ENCODE data around the gene ALG9.
"Not testable (repeated sequence)": the region's sequence is repeated elsewhere in the genome, so short reads cannot be mapped to it uniquely, and the experiment has no call there.

The ALG9 gene

DNA sequence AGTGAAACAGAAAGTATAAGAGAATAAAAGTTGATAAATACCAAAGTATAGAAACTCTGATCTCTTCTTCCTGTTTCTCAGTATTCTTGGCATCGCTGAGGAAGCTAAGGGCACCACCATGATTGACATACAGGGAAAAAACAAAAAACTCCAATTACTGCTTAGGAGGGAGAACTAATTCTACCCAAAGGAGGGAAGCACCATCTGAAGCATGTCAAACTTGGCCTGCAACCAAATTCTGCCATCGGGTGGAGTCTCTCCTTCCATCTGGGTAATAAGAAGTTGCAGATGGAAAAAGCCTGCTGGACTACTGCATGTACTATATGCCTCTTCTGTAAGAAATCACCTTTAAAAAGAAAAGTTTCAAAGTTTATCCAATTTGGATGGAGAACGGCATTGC is 74.7 kb downstream of the ALG9 start:
- Histone ChIP-seq H2AFZ (ENCODE audit: low read depth, low read length) (no peak overlapping the region), H3K4me3 (ENCODE audit: low read length) (no peak overlapping the region), H3K27me3 (ENCODE audit: insufficient read depth, low read length) (no peaks in the 10 kb centered on the region), H3K4me1 (ENCODE audit: insufficient read depth, low read length) (no peaks in the 10 kb centered on the region), H3K9me3 (ENCODE audit: low read length) (no peaks in the 10 kb centered on the region), H3K36me3 (ENCODE audit: insufficient read depth, low read length) (peaks cover 21% of the 10 kb centered on the region)

DNA sequence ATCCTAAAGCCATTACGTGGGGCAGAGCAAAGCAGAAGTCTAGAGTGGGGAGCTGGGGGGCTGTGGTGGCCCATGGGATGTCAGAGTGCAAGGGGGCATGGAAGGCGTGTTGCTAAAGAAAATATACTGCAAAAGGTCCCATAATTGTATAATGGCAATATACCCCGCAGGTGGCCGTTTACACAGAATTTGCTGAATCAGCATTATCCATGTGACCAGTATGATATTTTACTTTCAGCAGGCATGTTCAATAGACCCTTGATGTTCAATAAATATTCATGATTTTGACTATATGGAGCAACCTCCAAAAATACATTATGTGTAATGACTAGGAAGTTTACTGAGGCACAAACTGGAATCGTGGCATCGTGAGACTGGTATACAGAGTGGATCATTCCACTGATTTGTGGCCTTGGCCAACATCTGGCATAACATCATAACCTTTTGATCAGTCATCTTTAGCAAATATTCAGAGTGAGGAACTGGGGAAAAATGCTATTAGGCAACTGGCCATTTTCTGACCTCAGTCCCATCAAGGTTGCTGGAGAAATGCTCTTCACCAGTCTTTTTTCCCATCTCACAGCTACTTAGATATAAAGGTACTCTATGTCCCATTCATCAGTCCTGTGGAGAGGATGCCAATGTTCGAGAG is 75.9 kb downstream of the ALG9 start:
- H3K9me3 ChIP-seq (ENCODE audit: low read length) = no peaks in the 10 kb centered on the region
- H2AFZ ChIP-seq (ENCODE audit: low read depth, low read length) = no peak overlapping the region
- no peaks in the 10 kb centered on the region for H3K4me1 ChIP-seq (ENCODE audit: insufficient read depth, low read length)
- no peak overlapping the region for H3K4me3 ChIP-seq (ENCODE audit: low read length)
- no peaks in the 10 kb centered on the region for H3K27me3 ChIP-seq (ENCODE audit: insufficient read depth, low read length)
- H3K36me3 ChIP-seq (ENCODE audit: insufficient read depth, low read length) = peaks cover 19% of the 10 kb centered on the region

DNA sequence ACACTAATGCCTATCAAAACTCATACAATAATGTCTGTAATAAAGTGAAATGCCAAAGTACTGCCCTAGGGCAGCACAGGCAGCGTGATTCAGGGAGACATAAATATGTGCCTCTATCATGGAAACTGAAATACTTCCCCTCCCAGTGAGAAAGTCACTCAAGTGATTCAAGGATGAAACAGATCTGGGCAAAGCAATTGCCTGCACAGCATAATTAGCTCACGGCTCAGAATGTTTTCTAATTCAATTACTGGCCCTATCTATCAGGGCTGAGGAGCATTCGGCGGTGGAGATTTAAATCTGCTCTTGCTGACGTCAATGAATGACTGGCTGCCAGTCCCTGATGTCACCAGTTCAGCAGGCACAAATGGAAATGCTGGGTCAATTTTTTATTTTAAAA is 77.5 kb downstream of the ALG9 start:
- Histone ChIP-seq H3K36me3 (ENCODE audit: insufficient read depth, low read length) (peaks cover 14% of the 10 kb centered on the region), H3K9me3 (ENCODE audit: low read length) (no peaks in the 10 kb centered on the region), H3K27me3 (ENCODE audit: insufficient read depth, low read length) (no peaks in the 10 kb centered on the region), H2AFZ (ENCODE audit: low read depth, low read length) (no peak overlapping the region), H3K4me1 (ENCODE audit: insufficient read depth, low read length) (no peaks in the 10 kb centered on the region), H3K4me3 (ENCODE audit: low read length) (no peak overlapping the region)

DNA sequence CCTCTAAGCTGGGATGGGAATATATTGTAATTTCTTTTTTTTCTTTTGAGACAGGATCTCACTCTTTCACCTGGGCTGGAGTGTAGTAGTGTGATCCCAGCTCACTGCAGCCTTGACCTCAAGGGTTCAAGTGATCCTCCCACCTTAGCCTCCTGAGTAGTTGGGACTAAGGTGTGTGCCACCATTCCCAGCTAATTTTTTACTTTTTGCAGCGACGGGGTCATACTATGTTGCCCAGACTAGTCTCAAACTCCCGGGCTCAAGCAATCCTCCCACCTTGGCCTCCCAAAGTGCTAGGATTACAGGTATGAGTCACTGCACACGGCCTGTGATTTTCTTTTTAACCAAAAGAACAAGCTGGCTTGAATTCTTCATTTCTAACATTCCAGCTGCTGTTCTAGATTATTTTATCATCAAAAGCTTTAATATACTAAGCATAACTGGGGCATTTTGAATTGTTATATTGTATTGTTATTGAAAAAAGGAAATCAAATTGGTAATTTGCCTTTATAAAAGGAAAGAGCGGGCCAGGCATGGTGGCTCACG is 78.4 kb downstream of the ALG9 start:
- H3K4me1 ChIP-seq (ENCODE audit: insufficient read depth, low read length) = no peaks in the 10 kb centered on the region
- H3K4me3 ChIP-seq (ENCODE audit: low read length) = no peak overlapping the region
- H3K36me3 ChIP-seq (ENCODE audit: insufficient read depth, low read length) = peaks cover 14% of the 10 kb centered on the region
- no peak overlapping the region for H2AFZ ChIP-seq (ENCODE audit: low read depth, low read length)
- H3K9me3 ChIP-seq (ENCODE audit: low read length) = no peaks in the 10 kb centered on the region
- no peaks in the 10 kb centered on the region for H3K27me3 ChIP-seq (ENCODE audit: insufficient read depth, low read length)

DNA sequence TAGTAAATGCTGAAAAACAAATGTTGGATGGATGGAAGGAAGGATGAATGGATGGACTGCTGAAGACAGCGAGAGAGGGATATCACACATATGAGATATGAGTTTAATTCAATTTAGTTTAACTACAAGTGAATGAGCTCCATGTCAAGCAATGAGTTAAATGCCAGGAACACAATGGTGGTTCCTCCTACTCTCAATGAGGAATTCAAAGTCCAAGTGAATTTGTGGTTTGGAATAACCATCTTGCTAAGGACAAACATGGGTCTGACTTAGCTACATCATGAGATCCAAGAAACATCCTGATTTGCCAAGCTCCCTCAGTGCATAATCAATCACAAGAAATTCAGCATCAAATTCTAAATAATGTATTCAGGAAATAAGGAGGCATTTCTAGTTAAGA is 79.1 kb downstream of the ALG9 start:
- Histone ChIP-seq H3K4me3 (ENCODE audit: low read length) (no peak overlapping the region), H3K36me3 (ENCODE audit: insufficient read depth, low read length) (peaks cover 11% of the 10 kb centered on the region), H2AFZ (ENCODE audit: low read depth, low read length) (no peak overlapping the region), H3K9me3 (ENCODE audit: low read length) (no peaks in the 10 kb centered on the region), H3K27me3 (ENCODE audit: insufficient read depth, low read length) (no peaks in the 10 kb centered on the region), H3K4me1 (ENCODE audit: insufficient read depth, low read length) (no peaks in the 10 kb centered on the region)

DNA sequence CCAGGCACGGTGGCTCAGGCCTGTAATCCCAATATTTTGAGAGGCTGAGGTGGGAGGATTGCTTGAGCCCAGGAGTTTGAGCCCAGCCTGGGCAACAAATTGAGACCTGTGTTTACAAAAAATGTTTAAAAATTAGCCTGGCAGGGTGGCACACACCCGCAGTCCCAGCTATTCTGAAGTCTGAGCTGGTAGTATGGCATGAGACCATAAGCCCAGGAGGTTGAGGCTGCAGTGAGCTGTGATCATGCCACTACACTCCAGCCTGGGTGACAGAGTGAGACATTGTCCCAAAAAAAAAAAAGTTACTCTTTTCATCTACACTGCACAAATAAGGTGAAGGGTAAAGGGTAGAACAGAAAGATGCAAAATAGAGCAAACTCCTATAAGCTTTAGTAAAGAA is 82.9 kb downstream of the ALG9 start:
- H3K36me3 ChIP-seq (ENCODE audit: insufficient read depth, low read length) = peaks cover 16% of the 10 kb centered on the region
- no peaks in the 10 kb centered on the region for H3K4me1 ChIP-seq (ENCODE audit: insufficient read depth, low read length)
- H2AFZ ChIP-seq (ENCODE audit: low read depth, low read length) = no peak overlapping the region
- H3K27me3 ChIP-seq (ENCODE audit: insufficient read depth, low read length) = no peaks in the 10 kb centered on the region
- H3K9me3 ChIP-seq (ENCODE audit: low read length) = no peaks in the 10 kb centered on the region
- no peak overlapping the region for H3K4me3 ChIP-seq (ENCODE audit: low read length)

DNA sequence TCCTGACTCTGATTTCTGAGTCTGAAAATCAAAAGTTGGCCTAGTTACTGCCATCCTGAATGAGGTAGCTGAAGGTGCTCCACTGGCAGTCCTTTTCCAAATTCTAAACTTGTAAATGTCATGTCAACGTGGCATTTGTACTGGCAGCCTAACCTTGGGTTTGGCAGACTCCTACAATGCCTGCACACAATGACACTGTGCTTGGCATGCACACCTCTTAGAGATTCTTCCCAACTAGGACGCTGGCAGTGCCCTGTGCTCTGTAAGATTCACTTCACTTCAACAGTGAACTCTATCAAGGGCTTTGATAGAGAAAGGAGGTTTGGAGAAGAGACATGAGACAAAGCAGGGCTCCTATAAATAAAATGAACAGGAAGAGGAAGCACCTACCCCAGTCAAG is 83.3 kb downstream of the ALG9 start:
- Histone ChIP-seq H3K4me3 (ENCODE audit: low read length) (no peak overlapping the region), H2AFZ (ENCODE audit: low read depth, low read length) (no peak overlapping the region), H3K9me3 (ENCODE audit: low read length) (no peaks in the 10 kb centered on the region), H3K4me1 (ENCODE audit: insufficient read depth, low read length) (no peaks in the 10 kb centered on the region), H3K36me3 (ENCODE audit: insufficient read depth, low read length) (peaks cover 20% of the 10 kb centered on the region), H3K27me3 (ENCODE audit: insufficient read depth, low read length) (no peaks in the 10 kb centered on the region)

DNA sequence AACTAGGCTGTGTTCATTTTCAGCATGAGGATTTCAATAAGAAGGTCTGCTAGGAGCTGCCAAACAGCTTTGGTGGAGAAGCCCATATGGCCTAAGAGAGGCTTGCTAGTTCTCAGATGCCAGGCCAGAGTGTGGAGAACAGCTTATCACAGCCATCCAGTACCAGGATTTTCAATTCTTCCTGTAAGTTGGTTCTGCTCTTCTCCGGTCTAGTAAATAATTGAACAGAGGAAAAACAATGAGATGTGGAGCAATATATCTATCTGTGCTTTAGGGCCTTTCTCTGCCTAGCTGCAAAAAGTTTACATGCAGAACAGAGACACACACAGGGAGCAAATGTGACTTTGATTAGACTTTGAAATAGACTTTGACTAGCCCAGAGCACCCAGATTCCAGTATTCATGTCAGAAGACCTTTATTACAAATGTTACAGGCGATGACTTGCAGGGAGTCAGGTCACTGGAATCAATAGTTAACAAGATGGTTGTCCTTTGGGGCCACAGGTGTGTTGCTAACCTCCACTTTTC is 85.4 kb downstream of the ALG9 start:
- Histone ChIP-seq H3K4me3 (ENCODE audit: low read length) (no peak overlapping the region), H3K36me3 (ENCODE audit: insufficient read depth, low read length) (peaks cover 22% of the 10 kb centered on the region), H3K27me3 (ENCODE audit: insufficient read depth, low read length) (no peaks in the 10 kb centered on the region), H3K9me3 (ENCODE audit: low read length) (no peaks in the 10 kb centered on the region), H3K4me1 (ENCODE audit: insufficient read depth, low read length) (no peaks in the 10 kb centered on the region), H2AFZ (ENCODE audit: low read depth, low read length) (no peak overlapping the region)

DNA sequence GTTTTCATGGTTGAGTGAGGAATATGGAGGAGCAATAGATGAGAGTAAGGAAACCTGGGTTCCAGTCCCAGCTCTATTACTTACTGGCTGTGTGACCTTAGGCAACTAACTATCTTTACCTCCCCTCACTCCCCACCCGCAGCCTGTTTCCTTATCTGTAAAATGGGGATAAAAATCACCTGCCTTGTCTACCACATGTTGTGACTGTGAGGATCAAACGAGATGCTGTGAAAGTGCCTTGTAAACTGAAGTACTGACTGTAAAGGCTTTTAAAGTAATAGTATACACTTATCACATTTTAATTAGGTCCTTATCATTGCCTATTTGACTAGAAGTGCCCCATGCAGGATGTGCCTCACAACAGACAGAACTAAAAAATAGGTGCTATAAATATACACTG is 86.3 kb downstream of the ALG9 start:
- Histone ChIP-seq H3K36me3 (ENCODE audit: insufficient read depth, low read length) (peaks cover 22% of the 10 kb centered on the region), H3K4me3 (ENCODE audit: low read length) (no peak overlapping the region), H3K9me3 (ENCODE audit: low read length) (no peaks in the 10 kb centered on the region), H3K4me1 (ENCODE audit: insufficient read depth, low read length) (no peaks in the 10 kb centered on the region), H3K27me3 (ENCODE audit: insufficient read depth, low read length) (no peaks in the 10 kb centered on the region), H2AFZ (ENCODE audit: low read depth, low read length) (no peak overlapping the region)

DNA sequence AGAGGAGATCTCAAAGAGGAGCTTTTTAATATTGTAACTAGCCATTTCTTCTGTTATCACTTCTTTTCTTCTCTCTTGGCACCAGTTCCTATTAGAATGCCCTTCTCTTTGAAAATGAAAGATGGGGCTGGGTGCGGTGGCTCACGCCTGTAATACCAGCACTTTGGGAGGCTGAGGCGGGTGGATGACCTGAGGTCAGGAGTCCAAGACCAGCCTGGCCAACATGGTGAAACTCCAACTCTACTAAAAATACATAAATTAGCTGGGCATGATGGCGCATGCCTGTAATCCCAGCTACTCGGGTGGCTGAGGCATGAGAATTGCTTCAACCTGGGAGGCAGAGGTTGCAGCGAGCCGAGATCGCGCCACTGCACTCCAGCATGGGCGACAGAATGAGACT is 87.1 kb downstream of the ALG9 start:
- H3K4me1 ChIP-seq (ENCODE audit: insufficient read depth, low read length); H2AFZ ChIP-seq (ENCODE audit: low read depth, low read length); H3K27me3 ChIP-seq (ENCODE audit: insufficient read depth, low read length); H3K4me3 ChIP-seq (ENCODE audit: low read length); H3K9me3 ChIP-seq (ENCODE audit: low read length): not testable (repeated sequence)
- H3K36me3 ChIP-seq (ENCODE audit: insufficient read depth, low read length) = peaks cover 22% of the 10 kb centered on the region

DNA sequence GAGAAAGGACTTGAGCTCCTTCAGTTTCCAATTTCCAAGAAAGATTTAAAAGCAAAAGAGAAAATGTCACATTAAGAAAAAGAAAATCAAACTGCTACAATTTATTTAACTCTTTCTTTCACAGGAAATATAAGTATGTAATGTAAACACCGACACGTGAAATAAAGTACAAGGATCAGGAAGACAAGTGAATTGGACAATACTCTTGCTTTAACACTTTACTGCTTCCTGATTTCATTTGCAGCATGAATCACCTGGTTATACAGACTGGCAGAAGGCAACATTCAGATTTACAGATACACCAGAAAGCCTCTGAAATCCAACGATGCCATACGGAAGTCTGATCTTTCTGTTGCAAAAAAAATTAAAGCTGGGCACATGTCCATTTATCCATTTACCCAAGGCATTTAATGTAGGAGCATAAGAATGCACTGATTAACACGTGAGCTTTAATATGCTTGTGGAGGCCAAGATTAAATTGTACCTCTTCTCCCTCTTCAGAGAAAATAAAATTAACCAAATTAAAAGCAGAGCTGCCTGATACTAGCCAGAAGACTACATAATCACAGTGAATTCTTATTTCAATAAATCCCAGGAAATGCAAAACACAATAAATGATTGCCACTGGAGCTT is 89.2 kb downstream of the ALG9 start:
- Histone ChIP-seq H2AFZ (ENCODE audit: low read depth, low read length) (no peak overlapping the region), H3K36me3 (ENCODE audit: insufficient read depth, low read length) (peaks cover 22% of the 10 kb centered on the region)

DNA sequence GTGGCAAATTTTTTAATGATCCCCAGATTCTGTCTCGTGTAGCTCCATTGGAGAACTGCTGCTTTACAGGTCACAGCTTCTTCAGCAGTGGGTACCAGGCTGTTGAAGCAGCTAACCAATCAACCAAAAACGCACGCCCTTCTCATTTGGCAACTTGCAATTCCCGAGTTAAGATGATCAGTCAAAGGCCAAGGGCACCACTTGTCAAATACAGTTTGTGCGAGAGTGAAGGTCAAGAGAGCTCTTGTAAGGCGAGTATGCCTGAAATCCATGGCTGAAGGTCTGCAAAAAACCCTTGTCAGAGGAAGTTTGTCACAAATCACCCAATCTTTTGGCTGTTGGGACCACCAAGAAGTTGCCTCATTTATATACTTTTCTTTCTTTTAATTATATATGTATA is 92.3 kb downstream of the ALG9 start:
- H2AFZ ChIP-seq (ENCODE audit: low read depth, low read length) = no peak overlapping the region
- no peaks in the 10 kb centered on the region for H3K9me3 ChIP-seq (ENCODE audit: low read length)
- H3K36me3 ChIP-seq (ENCODE audit: insufficient read depth, low read length) = peaks cover 6% of the 10 kb centered on the region
- H3K4me1 ChIP-seq (ENCODE audit: insufficient read depth, low read length) = peaks cover 7% of the 10 kb centered on the region
- no peak overlapping the region for H3K4me3 ChIP-seq (ENCODE audit: low read length)
- no peaks in the 10 kb centered on the region for H3K27me3 ChIP-seq (ENCODE audit: insufficient read depth, low read length)

More for the DNA sequence above, 89.2 kb downstream of the ALG9 start:
- Histone ChIP-seq H3K27me3 (ENCODE audit: insufficient read depth, low read length) (no peaks in the 10 kb centered on the region), H3K9me3 (ENCODE audit: low read length) (no peaks in the 10 kb centered on the region), H3K4me3 (ENCODE audit: low read length) (no peak overlapping the region), H3K4me1 (ENCODE audit: insufficient read depth, low read length) (peaks cover 7% of the 10 kb centered on the region)

DNA sequence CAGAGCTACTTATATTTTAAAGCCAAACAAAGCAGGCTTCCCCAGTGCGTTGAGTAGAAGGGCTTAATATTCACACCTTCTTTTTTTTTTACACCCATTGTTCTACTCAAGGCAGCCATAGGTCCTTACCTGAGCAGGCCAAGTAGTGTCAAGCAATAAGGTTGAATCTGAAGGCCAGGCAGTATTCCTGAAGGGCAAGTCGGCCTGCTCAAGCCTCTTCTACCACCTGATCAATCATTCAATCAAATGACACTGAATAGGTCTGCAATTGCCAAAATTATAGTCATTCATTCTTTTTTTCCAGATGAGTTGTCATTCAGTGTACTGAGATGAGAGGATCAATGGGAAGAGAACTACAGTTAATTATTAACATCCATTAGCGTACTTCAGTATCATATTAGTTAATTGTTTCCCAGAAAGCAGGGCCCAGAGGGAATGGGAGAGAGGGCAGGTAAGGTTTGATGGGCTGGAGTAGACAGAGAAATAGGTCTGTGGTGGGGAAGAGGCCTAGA is 93.3 kb downstream of the ALG9 start:
- H3K4me1 ChIP-seq (ENCODE audit: insufficient read depth, low read length) = peaks cover 7% of the 10 kb centered on the region
- H3K9me3 ChIP-seq (ENCODE audit: low read length) = no peaks in the 10 kb centered on the region
- H2AFZ ChIP-seq (ENCODE audit: low read depth, low read length) = no peak overlapping the region
- H3K4me3 ChIP-seq (ENCODE audit: low read length) = no peak overlapping the region
- H3K36me3 ChIP-seq (ENCODE audit: insufficient read depth, low read length) = peaks cover 3% of the 10 kb centered on the region
- no peaks in the 10 kb centered on the region for H3K27me3 ChIP-seq (ENCODE audit: insufficient read depth, low read length)

Measured in neuron (in vitro differentiated cells).